IPS DF 4.7 (cell line): Measurements from ENCODE around the gene RPL6.
A peak's percentile ranks its signal among the peaks of the same experiment; 100 is the strongest.
"Not testable (repeated sequence)": the region's sequence is repeated elsewhere in the genome, so short reads cannot be mapped to it uniquely, and the experiment has no call there.

Source experiments
- DNase-seq: peaks from one replicate; pipeline ENCODE4 v3.0.0-alpha.2; 2013; ENCODE audit warnings: low spot score; ENCODE audit errors: extremely low read depth

The RPL6 gene

DNA sequence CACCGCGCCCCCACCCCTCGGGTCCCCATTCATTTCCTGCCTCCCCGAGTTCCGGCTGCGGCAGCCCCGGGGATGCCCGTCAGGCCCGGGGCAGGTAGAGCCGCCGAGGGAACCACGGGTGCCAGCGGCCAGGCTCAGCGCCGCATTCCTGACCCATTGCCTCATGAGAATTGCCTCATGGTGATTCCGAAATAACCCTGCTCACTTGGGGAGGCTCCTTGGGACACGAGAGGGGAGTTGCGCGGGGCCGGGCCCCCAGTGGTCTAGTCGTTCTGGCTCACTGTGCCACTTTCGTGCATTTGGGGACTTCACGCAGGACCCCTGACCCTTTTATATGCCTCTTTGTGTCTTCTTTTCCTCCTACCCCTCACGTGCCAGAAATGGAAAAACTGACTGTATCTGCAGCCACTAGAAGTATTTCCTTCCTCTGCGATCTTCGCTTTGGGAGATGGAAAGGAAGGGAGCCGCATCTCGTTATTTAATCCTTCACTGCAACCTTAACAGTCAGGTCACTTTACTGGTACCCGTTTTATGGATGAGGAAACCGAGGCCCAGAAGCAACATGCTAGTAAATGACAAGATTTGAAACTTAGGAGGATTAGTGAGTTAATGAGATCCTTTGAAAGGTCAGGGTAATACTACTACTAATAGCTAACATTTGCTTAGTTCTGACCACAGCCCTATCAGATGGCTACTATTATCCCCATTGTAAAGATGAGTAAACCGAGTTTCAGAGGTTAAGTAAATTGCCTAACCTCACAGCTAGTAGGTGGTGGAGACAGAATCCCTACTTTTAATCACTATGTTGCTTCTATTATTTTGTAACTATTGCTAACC, 10.1 kb upstream of the RPL6 start:
- DNase-seq: no peak

DNA sequence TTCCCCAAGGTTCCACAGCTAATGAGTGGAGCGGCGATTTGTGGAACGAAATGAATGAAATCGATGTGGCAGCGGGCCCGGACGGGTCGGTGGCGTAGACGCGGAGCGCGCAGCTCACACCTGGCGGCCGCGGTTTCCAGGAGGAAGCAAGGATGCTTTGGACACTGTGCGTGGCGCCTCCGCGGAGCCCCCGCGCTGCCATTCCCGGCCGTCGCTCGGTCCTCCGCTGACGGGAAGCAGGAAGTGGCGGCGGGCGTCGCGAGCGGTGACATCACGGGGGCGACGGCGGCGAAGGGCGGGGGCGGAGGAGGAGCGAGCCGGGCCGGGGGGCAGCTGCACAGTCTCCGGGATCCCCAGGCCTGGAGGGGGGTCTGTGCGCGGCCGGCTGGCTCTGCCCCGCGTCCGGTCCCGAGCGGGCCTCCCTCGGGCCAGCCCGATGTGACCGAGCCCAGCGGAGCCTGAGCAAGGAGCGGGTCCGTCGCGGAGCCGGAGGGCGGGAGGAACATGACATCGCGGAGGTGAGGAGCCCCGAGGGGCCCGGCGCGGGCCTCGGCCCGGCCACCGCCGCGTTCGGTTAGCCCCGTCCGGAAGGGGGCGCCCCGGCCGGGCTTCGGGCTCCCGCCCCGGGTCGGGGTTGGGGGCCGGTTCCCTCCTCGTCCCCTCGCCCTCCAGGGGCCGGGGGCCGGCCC, 9.3 kb upstream of the RPL6 start, which contains the start of gene PTPN11:
Gene PTPN11 (plus strand): TSS at position 340 of the 689 bp plus-strand sequence. CDS start 165 bp downstream, at position 505.
- no peak for DNase-seq

DNA sequence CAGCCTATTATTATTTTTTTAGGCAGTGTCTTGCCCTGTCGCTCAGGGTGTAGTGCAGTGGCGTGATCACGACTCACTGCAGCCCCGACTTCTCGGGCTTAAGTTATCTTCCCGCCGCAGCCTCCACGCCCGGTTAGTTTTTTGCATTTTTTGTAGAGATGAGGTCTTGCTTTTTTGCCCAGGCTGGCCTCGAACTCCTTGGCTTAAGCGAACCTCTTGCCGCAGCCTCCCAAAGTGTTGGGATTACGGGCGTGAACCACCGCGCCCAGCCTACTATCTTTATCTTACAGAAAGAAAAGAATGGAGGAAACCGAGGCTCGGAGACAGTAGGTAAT, 8.8 kb upstream of the RPL6 start:
- DNase-seq: no peak

DNA sequence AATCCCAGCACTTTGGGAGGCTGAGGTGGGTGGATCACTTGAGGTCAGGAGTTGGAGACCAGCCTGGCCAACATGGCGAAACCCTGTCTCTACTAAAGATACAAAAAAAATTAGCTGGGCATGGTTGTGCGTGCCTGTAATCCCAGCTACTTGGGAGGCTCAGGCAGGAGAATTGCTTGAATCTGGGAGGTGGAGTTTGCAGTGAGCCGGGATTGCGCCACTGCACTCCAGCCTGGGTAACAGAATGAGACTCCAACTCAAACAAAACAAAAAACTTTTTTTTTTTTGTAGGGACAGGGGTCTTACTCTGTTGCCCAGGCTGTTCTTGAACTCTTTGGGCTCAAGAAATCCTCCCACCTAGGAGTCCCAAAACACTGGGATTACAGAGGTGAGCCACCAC, 6.1 kb upstream of the RPL6 start:
- DNase-seq: not testable (repeated sequence)

DNA sequence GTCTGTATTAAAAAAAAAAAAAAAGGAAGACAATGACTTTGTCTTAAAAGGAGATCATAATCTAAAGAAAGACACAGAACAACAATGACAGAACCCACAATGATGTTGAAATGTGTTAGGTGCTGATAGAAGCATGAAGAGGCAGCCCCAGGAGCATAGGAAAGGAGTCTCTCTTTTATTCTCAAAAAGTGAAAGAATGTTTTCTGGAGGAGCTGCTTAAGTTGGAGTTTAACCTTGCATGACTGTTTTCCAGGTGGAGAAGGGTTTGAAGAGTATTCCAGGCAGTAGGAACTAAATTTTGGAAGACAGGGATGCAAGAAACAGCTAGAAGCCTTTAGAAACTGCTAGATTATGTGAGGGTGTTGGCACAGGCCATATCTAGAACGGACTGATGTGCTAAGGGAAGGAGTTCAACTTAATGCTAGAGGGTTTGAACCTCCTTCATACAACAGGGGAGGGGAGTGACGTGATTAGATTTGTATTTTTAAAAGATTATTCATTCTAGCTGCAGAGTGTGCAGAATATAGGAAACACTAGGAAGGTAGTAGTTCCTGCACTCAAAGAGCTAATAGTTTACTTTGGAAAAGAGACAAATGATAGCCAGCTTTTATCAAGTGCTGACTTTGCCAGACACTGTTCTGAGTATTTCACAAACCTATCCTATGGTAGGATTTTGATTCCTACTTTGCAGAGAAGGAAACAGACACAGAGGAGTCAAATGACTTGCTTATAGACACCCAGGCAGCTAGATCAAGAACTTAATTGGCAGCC, 4.6 kb upstream of the RPL6 start:
- no peak for DNase-seq

DNA sequence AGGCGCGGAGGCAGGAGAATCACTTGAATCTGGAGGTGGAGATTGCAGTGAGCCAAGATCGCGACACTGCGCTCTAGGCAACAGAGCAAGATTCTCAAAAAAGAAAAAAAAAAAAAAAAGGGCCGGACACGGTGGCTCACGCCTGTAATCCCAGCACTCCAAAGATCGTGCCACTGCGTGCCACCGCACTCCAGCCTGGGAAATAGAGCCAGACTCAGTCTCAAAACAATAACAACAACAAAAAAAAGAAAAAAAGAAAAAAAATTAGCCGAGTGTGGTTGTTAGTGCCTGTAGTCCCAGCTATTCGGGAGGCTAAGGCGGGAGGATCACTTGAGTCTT, 470 bp upstream of the RPL6 start:
- no peak for DNase-seq

DNA sequence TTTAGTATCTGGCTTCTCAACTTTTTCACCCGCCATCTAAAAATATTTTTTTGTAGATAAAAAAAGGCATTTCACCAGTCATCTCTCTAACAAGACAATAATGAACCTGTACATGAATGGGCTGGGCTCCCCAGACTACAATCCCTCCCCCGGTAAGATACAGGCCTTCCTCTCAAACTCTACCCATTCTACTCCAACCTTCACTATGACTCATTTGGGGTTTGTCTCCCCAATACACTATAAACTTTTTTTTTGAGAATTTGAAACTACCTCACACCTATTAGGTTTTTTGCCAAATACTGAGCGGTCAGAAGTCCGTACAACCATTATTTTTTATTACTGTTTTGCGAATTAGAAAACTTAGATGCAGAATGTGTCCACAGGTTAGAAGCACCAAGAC, 784 bp downstream of the RPL6 start:
- no peak for DNase-seq

DNA sequence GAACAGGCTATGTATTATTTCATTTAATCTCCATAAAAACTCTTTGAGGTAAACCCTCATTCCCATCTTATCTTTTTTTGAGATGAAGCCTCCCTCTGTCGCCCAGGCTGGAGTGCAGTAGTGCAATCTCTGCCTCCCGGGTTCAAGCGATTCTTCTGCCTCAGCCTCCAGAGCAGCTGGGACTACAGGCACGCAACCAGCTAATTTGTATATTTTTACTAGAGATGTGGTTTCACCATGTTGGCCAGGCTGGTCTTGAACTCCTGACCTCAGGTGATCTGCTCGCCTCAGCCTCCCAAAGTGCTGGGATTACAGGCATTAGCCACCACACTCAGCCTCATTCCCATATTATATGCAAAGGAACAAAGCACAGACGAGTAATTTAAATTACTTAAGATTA, 1.7 kb downstream of the RPL6 start:
- not testable (repeated sequence) for DNase-seq

DNA sequence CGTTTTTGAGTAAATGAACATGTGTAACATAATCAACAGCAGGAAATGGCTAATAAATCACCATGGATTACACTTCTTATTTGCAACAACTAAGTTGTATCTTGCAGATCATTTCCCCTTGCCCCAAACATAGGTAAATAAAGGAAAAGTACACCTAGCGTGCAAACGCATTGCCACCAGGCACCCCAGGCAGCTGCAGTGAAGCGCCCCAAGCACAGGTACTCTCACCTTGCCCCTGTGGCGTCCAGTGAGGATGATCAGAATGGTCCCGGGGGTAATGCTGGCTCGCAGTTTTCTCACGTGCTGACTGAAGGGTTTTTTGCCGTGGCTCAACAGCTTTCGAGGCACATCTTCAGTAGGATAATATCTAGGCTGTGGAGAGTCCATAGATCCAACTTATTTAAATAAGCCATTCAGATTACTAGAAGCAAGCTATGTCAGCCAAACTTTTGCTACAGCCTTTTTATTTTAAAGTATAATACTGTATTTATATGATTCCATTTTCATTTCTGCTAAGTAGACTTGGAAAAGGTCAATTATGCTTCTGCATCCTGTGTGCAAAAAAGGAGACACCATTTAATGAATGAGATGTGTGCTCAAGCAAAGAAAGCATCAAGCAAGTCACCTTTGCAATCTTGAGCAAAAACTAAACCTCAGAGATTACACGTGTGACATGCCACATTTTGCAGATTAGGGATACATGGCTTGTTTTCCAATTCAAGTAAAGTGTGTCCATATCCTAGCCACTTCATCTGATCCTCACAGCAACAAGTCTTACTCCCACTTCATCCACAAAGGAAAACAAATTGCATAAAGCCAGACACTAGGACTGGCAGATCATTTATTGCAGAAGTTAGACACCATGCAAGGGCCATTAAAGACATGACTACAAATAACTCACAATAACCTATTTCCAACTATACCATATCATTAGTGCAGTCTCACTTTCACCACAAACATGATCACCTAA, 2.6 kb downstream of the RPL6 start:
- no peak for DNase-seq

DNA sequence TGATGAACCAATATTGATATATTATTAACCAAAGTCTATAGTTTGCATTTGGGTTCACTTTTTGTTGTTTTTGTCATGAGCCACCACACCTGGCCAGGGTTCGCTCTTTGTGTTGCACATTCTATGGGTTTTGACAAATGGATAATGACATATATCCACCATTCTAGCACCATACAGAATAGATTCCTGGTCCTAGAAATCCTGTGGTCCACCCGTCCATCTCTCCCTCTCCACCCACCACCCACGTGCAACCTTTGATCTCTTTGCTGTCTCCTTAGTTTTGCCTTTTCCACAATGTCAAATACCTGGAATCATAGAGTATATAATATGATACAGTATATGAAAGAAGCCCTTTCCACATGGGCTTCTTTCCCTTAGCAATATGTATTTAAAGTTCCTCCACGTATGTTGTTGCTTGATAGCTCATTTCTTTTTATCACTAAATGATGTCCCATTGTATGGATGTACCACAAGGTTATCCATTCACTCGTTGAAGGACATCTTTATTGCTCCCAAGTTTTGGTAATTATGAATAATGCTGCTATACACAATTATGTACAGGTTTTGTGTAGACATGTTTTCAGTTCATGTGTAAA, 7.4 kb downstream of the RPL6 start:
- DNase-seq: no peak

DNA sequence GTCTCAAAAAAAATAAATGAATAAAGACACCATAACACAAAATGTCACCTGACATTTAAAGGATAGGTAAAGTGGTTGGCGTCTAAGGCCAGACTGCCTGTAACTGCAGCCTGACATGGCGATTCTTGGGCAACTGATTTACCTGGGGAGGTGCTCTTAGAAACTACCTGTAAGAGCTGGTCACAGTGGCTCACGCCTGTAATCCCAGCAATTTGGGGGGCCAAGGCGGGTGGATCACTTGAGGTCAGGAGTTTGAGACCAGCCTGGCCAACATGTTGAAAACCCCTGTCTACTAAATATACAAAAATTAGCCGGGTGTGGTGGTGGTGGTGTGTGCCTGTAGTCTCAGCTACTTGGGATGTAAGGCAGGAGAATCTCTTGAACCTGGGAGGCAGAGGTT, 8.4 kb downstream of the RPL6 start:
- no peak for DNase-seq

DNA sequence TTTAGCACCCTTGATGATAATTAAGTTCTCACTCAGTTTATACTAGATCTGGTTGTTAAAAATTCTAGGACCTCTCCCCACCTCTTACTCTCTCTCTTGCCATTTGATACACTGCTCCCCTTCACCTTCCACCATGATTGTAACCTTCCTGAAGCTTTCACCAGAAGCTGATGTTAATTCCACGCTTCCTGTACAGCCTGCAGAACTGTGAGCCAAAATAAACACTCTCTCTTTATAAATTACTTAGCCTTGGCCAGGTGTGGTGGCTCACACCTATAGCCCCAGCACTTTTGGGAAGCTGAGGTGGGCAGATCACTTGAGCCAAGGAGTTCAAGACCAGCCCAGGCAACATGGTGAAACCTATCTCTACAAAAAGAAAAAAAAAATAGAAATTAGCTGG, 16.1 kb downstream of the RPL6 start:
- no peak for DNase-seq

DNA sequence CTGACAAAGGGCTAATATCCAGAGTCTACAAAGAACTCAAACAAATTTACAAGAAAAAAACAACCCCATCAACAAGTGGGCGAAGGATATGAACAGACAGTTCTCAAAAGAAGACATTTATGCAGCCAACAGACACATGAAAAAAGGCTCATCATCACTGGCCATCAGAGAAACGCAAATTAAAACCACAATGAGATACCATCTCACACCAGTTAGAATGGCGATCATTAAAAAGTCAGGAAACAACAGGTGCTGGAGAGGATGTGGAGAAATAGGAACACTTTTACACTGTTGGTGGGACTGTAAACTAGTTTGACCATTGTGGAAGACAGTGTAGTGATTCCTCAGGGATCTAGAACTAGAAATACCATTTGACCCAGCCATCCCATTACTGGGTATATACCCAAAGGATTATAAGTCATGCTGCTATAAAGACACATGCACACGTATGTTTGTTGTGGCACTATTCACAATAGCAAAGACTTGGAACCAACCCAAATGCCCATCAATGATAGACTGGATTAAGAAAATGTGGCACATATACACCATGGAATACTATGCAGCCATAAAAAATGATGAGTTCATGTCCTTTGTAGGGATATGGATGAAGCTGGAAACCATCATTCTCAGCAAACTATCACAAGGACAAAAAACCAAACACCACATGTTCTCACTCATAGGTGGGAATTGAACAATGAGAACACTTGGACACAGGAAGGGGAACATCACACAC, 19.3 kb downstream of the RPL6 start:
- not testable (repeated sequence) for DNase-seq

DNA sequence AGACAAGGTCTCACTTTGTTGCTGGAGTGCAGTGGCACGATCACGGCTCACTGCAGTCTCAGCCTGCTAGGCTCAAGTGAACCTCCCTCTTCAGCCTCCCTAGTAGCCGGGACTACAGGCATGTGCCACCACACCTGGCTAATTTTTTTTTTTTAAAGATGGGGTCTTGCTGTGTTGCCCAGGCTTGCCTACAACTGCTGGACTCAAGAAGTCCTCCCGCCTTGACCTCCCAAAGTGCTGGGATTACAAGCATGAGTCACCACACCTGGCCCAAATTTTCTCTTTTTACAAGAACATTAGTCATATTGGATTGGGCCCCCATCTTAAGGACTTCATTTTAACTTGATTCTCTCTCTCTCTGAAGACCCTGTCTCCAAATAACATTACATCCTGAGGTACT, 20.2 kb downstream of the RPL6 start:
- no peak for DNase-seq

DNA sequence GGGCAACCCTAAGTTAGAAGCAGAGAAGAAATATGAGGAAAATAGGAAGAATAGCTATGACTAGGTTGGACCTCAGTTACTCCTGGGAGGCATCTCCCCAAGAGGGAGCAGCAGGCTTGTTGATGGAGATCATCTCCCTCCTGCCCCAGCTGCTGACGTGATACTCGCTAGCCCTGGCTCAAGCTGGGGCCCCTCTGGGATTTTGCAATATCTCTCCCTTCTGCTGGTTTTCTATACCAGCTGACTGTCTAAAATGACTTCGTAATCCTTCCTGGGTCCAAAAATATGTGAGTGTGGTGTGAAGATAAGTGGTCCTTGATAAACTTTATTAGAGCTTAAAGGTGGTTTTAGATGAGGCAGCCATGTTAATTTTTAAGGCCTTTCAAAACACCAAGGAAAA, 22.7 kb downstream of the RPL6 start:
- no peak for DNase-seq

DNA sequence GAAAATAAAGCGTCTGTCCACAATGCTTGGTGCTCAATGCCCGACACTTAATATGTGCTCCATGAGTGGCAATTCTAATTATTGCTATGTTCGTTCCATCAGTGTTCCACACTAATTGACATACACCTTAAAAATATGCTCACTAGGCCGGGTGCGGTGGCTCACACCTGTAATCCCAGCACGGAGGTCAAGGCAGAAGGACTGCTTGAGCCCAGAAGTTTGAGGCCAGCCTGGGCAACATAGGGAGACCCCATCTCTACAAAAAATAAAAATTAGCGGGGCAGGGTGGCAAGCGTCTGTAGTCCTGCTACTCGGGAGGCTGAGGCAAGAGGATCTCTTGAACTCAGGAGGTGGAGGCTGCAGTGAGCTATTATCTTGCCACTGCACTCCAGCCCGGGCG, 26.5 kb downstream of the RPL6 start:
- no peak for DNase-seq

DNA sequence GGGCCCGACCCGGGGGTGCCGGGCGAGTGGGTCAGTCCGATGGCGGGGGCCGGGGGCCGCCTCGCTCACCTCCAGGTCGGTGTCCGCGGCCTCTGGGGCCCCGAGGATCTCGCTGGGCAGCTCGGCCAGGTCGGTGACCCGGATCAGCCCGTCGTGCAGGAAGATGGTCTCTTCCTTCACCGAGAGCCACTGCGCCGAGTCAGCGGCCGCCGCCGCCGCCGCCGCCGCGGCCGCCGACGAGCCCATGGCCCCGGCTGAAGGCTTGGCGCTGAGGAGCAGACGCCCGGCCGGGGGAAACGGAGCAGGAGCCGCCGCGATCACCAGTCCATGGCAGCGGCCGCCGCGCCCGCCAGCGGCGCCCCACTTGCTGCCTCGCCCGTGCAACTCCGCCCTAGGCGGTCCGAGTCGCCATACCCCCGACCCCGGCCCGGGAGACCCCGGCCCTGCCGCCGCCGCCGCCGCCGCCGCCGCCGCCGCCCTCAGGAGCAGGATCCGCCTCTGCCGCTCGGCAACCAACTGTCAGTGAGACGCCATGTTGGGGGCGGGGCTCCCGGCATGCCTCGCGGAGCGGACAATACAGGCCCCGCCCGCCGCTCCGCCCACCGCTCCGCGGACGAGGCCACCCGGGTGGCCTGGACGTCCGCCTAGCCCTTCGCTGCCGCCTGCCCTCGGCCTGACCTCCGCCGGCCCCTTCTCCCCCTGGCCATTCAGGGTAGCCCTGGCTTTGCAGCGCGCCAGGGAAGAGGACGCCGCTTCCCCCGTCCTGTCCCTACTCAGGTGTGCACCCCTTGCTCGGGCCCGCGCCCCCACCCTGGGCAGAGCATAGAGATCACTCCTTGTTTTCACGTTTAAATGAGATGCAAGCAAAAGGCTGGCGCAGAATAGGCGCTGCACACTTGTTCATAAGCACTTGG, 27.3 kb downstream of the RPL6 start, which contains the start of gene HECTD4:
Gene HECTD4 (minus strand): TSS at position 549 of the 914 bp plus-strand sequence. CDS start 303 bp downstream, at position 246.
- peak; percentile 53 for DNase-seq

DNA sequence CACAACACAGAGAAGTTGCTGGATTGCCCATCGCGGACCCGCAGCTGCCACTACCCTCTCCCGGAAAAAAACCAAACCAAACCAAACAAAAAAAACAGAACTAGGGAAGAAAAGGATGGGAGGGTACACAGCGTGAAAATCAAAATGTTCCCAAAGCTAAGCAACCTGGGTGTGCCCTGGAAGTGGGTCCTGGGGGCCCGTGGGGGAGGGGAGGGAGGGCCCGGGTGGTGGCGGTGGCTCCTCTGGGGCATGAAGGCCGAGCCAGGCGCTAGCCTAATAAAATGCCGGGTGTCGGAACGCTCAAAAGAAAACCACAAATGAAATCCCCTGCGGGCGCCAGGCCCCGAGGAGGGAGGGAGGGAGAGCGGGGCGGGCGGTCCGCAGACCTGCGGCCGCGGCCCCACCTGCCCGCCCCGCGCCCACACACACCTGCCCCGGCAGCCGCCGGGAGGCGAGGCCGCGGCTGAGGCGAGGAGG, 28.0 kb downstream of the RPL6 start:
- DNase-seq: no peak
